Uterus (tissue), 2 donors: Measurements from ENCODE around the gene WIPF1.

Experiments used
- CTCF ChIP-seq, 4 experiments: fragments of 200-600 bp in 2 of 4; fragments of 450-650 bp in 2 of 4; sonication (generic) in 2 of 4; IDR thresholded peaks; one replicate each; pipeline ENCODE4 v1.5.1; 2016 to 2019; ENCODE audit warnings: antibody characterized with exemption in 4 of 4, mild to moderate bottlenecking in 2 of 4, moderate library complexity in 1 of 4
- POLR2A ChIP-seq, 2 donors: fragments of 450-650 bp; IDR thresholded peaks; one replicate each; pipeline ENCODE4 v1.6.1; 2016; ENCODE audit warnings: antibody characterized with exemption in 2 of 2, mild to moderate bottlenecking in 1 of 2, moderate library complexity in 1 of 2

DNA sequence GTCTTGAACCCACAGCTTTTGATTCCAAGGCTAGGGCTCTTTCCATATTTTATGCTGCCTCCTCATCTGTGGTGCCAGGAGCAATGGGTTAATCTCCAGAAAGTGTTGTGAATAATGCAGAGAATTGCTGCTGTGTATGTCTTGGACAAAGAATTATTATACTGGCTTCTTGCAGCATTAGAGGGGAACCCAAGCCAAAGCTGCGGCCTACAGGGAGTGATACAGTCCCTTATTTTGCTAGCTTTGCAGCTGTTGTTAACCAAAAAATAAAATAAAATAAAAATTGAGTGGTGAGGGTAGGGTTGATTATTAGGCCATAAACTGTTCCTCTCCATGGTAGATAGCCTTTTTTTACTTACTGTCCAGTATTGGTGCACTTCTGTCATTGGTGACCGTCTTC is 16.7 kb downstream of the WIPF1 start:
- no peak for TF ChIP-seq CTCF (IDR thresholded peaks at IDR 0.05)
- no peak for TF ChIP-seq POLR2A (IDR thresholded peaks at IDR 0.05)
